Measurements from ENCODE around the gene ATP6V1B1. TPM values are rescaled to one million over a fixed set of nuclear protein-coding genes. Genes with fewer than 3 reads are reported as not detected.
A peak's percentile ranks its signal among the peaks of the same experiment; 100 is the strongest.

The ATP6V1B1 gene
- total RNA-seq, 2 donors from 2014 or later: 0.11 TPM; not detected in 1

DNA sequence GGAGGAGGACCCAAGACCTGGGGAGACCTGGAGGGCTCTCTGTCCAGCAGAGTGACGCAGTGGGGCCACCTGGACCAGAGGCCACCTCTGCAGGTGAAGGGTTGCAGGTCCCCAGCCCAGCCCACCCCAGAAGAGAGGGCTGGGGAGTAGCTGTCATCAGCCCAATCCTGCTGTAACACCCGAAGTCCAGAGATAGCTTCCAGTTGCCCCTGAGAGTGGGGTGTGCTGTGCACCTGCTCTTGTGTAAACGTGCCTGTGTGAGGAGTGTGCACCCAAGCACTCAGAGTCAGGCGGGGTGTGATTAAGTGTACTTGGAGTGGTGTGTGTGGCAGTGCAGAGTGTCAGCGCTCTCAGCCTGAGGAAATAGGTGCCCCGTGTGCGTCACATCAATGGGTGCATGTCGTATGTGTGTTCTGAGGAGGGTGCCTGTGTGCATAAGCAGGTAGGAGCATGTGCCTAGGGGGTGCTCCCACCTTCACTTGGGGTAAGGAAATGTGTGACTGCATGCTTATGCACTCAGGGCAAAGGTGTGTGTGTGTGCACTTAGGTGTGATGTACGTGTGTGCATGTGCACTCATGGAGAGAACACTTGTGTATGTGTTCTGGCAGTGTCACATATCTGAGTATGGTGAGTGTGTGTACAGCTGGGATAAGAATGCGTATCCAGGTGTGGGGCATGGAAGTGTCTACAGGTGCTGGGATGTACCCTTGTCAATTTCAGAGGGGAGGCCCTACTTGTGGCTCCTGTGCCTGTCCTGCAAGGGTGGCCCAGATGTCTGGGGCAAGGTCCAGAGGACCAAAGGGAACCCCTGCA lies 672 bp downstream of the ATP6V1B1 start:
- ATAC-seq (no peak), DNase-seq (ENCODE audit: low spot score in 2 of 2) (no peak)
- no peak overlapping the region for H3K27ac Mint-ChIP-seq
- no peaks in the 10 kb centered on the region for H3K9me3 Mint-ChIP-seq
- H3K36me3 Mint-ChIP-seq: no peaks in the 10 kb centered on the region

DNA sequence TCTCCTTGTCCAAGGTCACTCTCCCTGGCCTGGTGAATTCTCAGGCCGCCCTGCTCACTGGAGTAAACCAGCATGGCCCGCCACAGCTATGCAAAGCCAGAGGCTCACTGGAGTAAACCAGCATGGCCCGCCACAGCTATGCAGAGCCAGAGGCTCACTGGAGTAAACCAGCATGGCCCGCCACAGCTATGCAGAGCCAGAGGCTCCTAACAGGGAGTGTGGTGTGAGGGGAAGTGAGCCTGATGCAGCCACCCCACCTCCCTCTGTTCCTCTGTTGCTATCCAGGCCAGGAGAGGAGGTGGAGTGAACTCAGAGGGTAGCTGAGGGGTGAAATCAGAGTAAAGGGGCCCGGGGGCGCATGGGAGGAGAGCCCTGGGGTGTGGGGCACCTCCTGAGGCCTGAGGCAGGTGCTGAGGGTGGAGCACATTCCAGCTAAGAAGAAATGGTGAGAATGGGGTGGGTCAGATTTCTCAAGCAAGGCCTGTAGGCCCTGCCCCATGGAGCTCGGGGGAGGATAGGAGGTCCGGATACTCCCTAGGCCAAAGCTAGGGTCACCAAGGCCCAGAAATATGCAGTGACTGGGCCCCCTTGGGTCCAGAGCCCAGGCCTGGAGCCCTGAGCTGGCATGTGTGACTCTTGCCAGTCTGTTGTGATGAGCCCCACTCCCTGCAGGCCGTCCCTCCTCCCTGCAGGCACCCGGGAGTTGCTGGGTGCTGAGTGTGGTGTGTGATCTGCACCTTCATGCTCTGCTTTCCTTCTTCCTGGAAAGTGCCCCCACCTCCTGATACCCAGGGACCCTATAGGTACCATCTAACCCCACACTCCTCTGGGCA lies 1.5 kb downstream of the ATP6V1B1 start:
- Mint-ChIP-seq H3K27ac (no peak overlapping the region), H3K36me3 (no peaks in the 10 kb centered on the region), H3K9me3 (no peaks in the 10 kb centered on the region)
- ATAC-seq (no peak), DNase-seq (ENCODE audit: low spot score in 2 of 2) (no peak)

DNA sequence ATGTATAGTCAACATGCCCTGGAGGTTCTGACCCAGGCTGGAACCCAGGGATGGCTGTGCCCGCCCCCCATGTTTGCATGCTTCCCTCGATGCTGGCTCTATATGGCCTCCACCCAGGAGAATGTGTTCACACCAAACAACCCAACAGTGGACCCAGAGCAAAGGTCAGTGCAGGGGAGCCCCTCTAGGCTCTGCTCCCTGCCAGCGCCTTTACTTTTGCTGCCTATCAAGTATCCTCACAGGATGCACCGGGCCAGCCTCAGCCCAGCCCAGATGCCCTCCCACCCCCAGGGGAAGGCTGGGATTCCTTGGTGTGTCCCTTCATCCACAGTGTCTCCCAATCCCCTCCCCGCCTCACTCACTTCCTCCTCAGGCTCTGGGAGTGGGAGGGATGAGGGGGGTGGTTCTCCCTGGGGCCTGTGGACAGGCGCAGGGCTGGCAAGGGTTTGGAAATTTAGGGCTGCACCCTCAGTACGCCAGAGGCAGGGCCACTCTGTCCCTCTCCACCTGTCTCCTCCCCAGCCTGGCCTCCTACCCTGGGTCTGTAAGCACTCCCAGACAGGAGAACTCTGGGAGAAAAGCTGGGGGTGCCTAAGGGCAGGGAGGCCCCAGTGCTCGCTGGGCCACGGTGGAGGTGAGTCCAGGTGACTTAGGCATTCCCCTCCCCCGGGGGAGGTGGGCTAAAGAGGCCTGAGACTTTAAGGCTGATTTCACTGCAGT lies 2.3 kb downstream of the ATP6V1B1 start:
- Mint-ChIP-seq H3K36me3 (no peaks in the 10 kb centered on the region), H3K9me3 (no peaks in the 10 kb centered on the region), H3K27ac (no peak overlapping the region)
- DNase-seq (ENCODE audit: low spot score in 2 of 2) (no peak), ATAC-seq (no peak)

DNA sequence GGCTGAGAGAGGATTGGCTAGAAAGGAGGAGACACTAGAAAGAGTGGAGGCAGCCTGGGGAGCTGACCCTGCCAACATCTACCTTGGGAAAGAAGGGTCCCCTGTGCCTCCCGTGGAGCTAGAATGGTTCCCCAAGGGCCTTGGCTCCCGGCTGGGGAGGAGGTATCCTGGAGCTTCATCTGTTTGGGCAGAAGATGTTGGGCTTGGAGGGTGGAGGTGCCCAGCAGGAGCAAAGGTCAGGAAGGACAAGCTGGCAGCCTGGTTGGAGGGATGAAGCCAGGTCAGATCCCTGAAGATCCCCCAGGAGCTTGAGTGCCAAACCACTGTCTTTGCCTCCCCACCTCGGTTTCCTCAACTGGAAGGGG lies 2.9 kb downstream of the ATP6V1B1 start:
- DNase-seq (ENCODE audit: low spot score in 2 of 2) (no peak), ATAC-seq (no peak)
- Mint-ChIP-seq H3K36me3 (no peaks in the 10 kb centered on the region), H3K9me3 (no peaks in the 10 kb centered on the region), H3K27ac (no peak overlapping the region)

DNA sequence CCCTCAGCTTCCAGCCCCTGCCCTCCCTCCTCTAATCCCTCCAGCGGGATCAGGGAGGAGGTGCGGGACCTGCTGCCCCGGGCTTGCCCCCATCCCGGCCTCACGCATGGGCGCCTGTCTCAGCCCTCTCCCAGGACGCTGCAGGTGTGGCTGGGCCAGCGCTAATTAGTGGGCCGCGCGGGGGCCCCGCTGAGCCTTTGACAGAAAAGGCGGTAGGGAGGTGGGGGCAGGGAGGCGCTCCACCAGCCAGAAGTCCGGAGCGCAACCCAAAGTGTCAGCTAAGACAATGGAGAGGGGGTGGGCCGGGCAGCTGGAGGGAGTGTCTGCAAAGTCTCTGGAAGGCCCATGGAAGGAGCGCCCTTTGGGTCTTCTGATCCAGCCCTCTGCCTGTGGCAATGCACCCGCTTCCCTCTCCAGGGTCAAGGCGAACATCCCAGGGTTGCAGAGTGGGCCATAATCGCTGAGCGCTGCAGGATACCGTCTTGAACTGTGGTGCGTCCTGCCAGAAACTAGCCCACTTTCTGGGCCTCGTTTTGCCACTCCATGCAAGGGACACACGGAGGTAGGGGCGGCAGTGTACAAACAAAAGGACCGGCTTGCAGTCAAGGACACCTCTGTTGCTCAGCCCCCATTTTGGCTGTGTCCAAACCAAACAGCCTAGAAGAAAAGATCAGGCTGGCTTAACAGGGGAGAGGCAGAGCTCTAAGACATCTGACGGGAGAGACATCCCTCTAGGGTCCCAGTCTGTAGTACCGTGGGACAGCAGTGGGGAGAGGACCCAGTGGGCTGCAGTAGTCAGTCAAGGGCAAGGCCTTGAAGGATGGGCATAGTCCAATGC lies 3.5 kb downstream of the ATP6V1B1 start:
- DNase-seq (ENCODE audit: low spot score in 2 of 2): no peak
- Mint-ChIP-seq H3K9me3 (no peaks in the 10 kb centered on the region), H3K27ac (no peak overlapping the region), H3K36me3 (no peaks in the 10 kb centered on the region)
- no peak for ATAC-seq

DNA sequence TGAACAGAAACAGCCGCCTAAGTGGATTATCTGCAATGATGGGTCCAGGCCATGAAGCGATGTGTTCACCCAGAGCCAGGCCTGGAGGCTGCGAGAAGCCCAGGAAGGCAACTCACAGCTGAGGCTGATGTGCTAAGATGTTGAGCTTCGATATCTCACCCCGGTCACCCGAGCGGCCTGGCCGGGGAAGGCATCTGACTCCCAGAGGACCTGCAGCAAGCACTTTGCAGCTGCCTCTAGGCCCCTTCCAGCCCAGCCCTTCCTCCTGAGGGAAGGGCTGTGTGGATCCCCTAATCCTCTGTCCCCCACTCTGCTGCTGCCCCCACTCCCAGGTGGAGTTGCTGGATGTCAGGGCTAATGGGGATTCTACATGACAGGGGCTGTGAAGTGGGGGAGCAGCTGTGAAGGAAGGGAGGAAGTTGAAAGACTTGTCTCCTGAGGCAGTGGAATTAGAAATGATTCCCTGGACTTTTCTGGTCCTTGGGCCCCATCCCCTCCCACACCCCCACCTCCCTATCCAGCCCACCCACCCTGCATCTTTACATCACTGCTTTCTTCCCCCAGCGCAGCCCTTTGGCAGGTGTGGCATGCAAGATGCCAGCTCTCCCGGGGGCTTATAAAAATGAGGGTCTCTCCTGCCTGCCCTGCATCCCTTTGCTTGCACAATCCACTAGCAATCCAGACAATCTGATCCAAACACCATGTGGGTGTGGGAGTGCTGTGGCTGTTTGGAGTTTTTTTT lies 4.3 kb downstream of the ATP6V1B1 start:
- DNase-seq (ENCODE audit: low spot score in 2 of 2) (no peak), ATAC-seq (no peak)
- H3K27ac Mint-ChIP-seq: no peak overlapping the region
- no peaks in the 10 kb centered on the region for H3K36me3 Mint-ChIP-seq
- H3K9me3 Mint-ChIP-seq: no peaks in the 10 kb centered on the region

DNA sequence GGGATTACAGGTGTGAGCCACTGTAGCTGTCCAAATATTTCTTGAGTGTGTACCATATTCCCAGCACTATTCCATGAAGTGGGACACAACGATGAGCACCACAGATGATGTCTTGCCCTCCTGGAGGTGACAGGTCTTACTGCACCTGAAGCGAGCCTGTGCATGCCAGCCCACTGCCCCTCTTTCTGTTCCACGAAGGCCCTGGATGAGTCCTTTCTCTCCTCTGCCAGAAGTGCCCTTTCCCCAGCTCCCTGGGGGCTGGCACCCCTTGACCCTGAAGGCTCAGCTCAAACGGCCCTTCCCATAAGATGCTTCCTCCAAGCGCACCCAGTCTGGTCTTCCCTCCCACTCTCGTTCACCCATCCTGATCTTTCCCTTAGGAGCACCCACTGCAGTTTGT lies 5.5 kb downstream of the ATP6V1B1 start:
- DNase-seq (ENCODE audit: low spot score in 2 of 2) (no peak), ATAC-seq (no peak)
- Mint-ChIP-seq H3K36me3 (no peaks in the 10 kb centered on the region), H3K9me3 (no peaks in the 10 kb centered on the region), H3K27ac (no peak overlapping the region)

DNA sequence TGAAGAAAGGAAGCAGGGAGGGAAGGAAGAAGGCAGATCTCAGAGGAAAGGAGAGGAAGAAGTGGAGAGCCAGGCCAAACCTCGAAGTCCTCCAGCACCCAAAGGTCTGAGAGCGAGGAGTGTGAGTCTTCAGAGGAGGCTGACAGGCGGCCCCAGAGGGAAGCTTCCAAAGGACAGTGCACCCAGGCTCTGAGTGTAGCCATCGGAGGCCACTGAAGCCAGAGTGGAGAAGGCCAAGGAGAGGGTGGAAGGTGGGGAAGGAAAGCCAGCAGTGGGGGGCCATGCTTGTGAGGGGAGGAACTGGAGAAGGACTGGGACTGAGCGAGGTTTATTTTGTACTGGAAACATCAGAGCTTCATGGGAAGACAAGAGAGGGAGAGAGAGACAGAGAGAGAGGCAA lies 6.0 kb downstream of the ATP6V1B1 start:
- DNase-seq (ENCODE audit: low spot score in 2 of 2) (no peak), ATAC-seq (no peak)
- Mint-ChIP-seq H3K27ac (no peak overlapping the region), H3K36me3 (no peaks in the 10 kb centered on the region), H3K9me3 (no peaks in the 10 kb centered on the region)

DNA sequence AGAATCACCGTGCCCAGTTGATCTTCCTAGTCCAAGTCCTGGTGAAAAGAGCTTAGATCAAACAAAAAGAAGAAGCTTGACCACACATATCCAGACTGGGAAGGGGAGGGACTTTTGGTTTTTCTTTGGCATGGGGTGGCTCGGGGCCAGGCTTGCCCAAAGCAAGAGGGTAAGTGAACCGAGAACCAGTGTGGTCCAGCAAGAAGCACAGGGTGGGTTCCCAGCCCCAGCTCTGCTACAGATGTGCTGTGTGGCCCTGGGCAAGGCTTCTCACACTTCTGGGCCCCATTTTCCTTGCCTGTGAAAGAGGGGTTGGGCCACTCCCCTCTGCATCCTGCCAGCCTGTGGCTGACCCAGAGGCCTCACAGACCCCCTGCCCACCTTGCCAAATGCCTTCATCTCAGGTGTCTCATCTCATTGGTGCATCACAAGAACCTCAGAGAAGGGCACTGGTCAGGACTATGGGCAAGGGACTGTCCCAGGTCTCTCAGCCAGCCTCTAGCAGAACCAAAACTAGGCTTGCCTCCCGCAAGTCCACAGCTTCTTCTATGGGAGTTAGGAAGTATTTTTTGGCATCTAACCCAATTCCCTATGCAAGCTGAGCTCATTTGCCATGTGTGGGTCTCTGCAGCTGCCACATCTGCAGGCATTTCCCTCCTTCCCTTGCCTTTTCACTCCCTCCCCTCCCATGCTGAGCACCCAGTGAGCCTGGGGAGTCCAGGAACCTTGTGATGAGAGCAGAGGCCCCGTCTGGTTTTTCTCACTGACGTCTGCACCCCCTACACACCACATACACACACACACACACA lies 6.9 kb downstream of the ATP6V1B1 start:
- no peaks in the 10 kb centered on the region for H3K9me3 Mint-ChIP-seq
- DNase-seq (ENCODE audit: low spot score in 2 of 2) (no peak), ATAC-seq (no peak)
- no peaks in the 10 kb centered on the region for H3K36me3 Mint-ChIP-seq
- H3K27ac Mint-ChIP-seq: no peak overlapping the region

DNA sequence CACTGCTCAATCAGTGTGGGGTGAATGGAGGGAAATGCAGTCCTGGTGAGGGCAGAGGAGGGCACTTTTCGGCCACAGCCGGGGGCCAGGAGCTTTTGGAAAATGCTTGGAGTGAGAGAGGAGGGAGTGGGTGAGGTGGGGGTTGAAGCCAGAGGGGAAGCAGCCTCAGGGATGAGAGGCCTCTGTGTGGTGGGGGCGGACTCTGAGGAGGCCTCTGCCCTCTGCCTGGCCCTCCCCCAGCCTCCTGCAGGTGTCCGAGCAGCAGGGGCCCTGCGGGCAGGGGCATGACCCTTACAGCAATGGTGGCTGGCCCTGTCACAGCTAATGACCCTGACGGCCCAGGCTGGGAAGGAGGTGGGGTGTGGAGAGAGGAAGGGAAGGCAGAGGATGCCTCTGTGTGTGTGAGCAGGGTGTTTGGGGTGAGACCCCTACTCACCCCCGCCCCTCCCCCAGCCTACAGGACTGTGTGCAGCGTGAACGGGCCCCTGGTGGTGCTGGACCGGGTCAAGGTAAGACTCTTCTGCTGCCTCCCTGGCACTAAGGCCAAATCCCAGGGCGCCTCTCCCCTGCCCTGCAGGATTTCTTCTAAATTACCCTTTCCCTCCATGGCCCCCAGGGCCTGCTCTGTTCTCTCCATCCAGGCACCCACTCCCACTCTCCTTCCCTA lies 7.6 kb downstream of the ATP6V1B1 start:
- H3K9me3 Mint-ChIP-seq: no peaks in the 10 kb centered on the region
- peak overlapping the region in 1 of 2 donors; percentile 79 for H3K27ac Mint-ChIP-seq
- H3K36me3 Mint-ChIP-seq: no peaks in the 10 kb centered on the region
- ATAC-seq (no peak), DNase-seq (ENCODE audit: low spot score in 2 of 2) (no peak)

DNA sequence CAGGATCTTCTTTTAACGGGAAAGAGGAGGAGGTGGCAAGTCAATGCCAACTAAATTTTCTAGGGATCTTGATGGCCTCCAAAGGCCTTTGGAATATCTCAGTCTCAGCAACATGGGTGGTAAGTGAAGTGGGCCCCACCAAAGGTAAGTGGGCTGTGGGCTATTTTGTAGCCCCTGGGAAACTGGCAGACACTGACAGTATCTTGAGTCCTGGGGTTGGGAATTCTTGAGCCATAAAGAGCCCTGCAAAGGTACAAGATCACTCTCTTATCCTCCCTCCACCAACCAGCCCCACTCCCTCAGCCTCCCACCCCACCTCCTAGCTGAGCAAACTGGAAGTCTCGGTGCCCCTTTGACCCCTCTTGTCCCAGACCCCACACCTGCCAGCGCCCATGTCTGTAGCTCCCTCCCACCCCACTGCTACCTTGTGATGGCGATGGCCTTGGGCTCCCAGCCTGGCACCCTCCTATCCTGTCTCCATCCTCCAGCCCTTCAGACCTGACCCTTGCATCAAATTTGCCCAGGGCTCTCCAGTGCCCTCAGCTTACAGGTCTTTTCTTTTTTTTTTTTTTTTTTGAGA lies 8.5 kb downstream of the ATP6V1B1 start:
- Mint-ChIP-seq H3K9me3 (no peaks in the 10 kb centered on the region), H3K36me3 (no peaks in the 10 kb centered on the region), H3K27ac (peak overlapping the region in 1 of 2 donors; percentile 79)
- DNase-seq (ENCODE audit: low spot score in 2 of 2) (no peak), ATAC-seq (no peak)

DNA sequence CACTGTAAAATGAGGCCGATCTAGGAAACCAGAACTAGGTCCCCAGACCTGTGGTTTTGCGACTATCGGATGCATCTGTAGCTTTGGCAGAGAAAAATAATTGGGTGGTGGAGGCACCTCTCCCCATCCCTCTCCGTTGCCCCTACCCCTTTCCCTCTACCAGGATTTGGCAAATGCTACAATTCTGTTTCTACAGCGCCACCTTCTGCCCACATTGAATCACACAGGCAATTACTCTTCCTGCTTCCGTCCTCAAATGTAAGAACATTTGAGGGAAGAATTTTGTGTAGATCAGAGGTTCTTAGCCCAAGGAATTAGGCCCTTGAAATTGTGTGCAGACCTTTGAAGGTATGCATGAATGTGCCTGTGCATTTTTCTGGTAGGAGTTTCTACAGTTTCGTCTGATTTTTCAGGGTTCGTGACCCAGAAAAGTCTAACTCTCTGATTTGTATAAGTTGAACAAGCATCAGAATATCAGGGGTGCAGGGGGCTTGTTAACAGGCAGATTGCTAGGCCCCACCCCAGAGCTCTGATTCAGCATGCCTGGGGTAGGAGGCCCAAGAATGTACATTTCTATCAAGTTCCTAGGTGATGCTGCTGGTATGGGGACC lies 11.2 kb downstream of the ATP6V1B1 start:
- no peaks in the 10 kb centered on the region for H3K9me3 Mint-ChIP-seq
- H3K36me3 Mint-ChIP-seq: no peaks in the 10 kb centered on the region
- ATAC-seq (peak; percentile 23 to 49), DNase-seq (ENCODE audit: low spot score in 2 of 2) (peak; percentile 54 to 68)
- H3K27ac Mint-ChIP-seq: no peak overlapping the region

DNA sequence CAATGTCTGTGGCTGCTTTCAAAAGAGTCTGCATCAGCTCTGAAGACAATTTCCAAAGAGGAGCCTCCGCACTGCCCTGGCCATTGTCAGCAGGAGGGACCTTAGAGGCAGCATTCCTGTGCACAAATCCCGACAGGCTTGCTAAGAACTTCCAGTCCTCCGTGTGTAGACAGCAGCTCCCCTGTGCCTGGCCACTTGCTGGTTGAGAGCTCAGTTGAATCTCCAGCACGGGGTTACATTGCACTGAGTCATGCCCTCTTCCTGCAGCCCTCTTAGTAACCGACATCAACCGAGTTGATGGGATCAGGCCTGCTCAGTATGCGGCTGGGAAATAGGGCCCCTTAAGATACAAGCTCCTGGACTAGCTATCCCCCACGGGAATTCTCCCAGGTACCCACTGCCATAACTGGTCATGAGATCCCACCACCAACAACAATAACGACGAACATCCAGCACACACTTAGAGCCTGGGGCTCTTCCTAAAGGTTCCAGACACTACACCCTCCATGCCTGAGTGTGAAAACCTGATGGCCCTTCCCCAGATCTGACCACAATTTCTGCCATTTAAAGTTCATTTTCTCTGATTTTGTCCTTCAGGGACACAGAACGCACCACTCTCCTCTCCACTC lies 12.0 kb downstream of the ATP6V1B1 start:
- Mint-ChIP-seq H3K9me3 (no peaks in the 10 kb centered on the region), H3K36me3 (no peaks in the 10 kb centered on the region), H3K27ac (peak overlapping the region in 1 of 2 donors; percentile 42)
- DNase-seq (ENCODE audit: low spot score in 2 of 2): peak in 1 of 2 donors; percentile 52
- ATAC-seq: peak; percentile 54 to 67

Measured in activated naive CD4-positive, alpha-beta T cell treated with anti-CD3 and anti-CD28 coated beads, Interleukin-2, amount 50 U/mL, for 72 hours (primary cell).